Activated naive CD8-positive, alpha-beta T cell treated with anti-CD3 and anti-CD28 coated beads for 36 hours (primary cell): ENCODE results near the gene CORO2A. TPM values are rescaled to one million over a fixed set of nuclear protein-coding genes. Genes with fewer than 3 reads are reported as not detected.

Experiments
- DNase-seq: peaks from one replicate; pipeline ENCODE4 v3.0.0; 2021
- H3K27ac Mint-ChIP-seq: one replicate; pipeline ENCODE4 v1.8.0; 2022; ENCODE audit warnings: mild to moderate bottlenecking, moderate library complexity, mixed read lengths
- H3K27me3 Mint-ChIP-seq: one replicate; pipeline ENCODE4 v1.8.0; 2022; ENCODE audit warnings: mild to moderate bottlenecking, mixed read lengths
- H3K36me3 Mint-ChIP-seq: one replicate; pipeline ENCODE4 v1.8.0; 2021; ENCODE audit warnings: mild to moderate bottlenecking, mixed read lengths
- H3K4me1 Mint-ChIP-seq: one replicate; pipeline ENCODE4 v1.8.0; 2021; ENCODE audit warnings: mixed read lengths
- H3K4me3 Mint-ChIP-seq: one replicate; pipeline ENCODE4 v1.8.0; 2022; ENCODE audit warnings: mild to moderate bottlenecking, moderate library complexity, mixed read lengths
- H3K9me3 Mint-ChIP-seq: one replicate; pipeline ENCODE4 v1.8.0; 2022; ENCODE audit warnings: mixed read lengths
- total RNA-seq, 2 experiments: library from RNA; stranded (reverse); gene quantifications; one replicate each; pipeline ENCODE4 v1.2.3, GENCODE V29; 2021

CORO2A gene
- total RNA-seq, 2 experiments from 2014 or later, result 8.2 TPM

DNA sequence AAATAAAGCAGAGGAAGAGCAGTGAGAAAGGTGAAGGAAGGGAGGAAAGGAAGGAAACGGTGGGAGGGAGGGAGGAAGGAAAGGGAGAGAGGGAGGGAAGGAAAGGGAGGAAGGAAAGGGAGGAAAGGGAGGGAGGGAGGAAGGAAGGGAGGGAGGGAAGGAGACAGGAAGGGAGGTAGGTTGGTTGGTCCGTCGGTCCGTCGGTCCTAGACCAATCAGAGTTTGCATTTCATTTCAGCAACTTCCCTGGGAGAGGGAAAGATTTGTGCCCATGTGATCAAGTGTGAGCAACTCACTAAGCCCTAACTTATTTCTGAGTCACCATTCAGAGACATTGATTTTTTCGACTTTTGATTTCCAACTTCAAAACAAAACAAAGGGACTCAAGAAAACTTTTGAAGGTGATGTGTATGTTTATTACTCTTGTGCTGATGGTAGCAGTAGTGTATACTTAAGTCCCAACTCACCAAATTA is 117.1 kb downstream of the CORO2A start:
- peaks cover 13% of the 10 kb centered on the region for H3K36me3 Mint-ChIP-seq

DNA sequence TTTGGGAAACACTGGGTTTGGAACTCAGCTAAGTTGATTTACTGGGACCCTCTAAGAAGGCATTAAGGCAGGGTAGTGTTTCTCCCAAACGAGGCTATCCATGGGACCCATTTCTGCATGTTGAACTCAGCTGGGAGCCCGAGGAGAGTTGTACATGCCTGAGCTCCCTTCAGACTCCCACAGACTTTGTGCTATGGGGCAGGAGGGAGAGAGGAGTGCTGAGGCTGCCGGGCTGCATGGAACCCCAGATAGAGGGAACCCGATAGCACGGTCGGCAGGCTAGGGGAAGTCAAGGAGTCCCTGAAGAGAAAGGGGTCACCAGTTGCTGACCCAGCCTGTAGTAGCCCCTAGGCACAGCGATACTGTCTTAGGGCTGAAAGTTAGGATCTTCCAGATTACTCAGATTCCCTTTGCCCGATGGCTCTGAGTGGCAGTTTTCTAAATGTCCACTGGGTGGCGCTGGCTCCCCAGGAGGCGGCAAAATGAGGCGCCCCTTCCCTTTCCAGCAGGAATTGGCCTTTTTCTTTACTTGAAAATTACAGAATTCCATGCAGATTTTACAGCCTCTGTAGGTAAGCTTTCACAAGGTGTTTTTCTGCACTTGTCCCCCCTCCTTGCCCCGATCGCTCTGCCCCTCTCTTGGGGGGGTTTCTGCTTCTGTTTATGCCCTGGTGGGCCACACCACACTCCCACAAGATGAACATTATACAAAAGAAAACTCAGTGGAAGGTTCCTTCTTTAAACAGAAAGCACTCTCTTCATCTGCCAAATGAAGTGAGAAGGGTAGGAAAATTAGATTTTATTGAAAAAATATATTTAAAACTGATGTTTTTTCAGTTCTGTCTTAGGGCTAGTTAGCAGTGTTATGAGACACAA is 118.1 kb downstream of the CORO2A start:
- Mint-ChIP-seq H3K36me3 (peaks cover 12% of the 10 kb centered on the region), H3K27me3 (no peaks in the 10 kb centered on the region), H3K9me3 (no peaks in the 10 kb centered on the region), H3K27ac (peak overlapping the region; percentile 83), H3K4me3 (no peak overlapping the region), H3K4me1 (peaks cover 29% of the 10 kb centered on the region)
- peak; percentile 55 for DNase-seq

More for the DNA sequence above, 117.1 kb downstream of the CORO2A start:
- peaks cover 29% of the 10 kb centered on the region for H3K4me1 Mint-ChIP-seq
- DNase-seq, result no peak
- H3K9me3 Mint-ChIP-seq, result no peaks in the 10 kb centered on the region
- H3K27ac Mint-ChIP-seq, result peak overlapping the region; percentile 83
- H3K4me3 Mint-ChIP-seq, result peak overlapping the region; percentile 33
- no peaks in the 10 kb centered on the region for H3K27me3 Mint-ChIP-seq

DNA sequence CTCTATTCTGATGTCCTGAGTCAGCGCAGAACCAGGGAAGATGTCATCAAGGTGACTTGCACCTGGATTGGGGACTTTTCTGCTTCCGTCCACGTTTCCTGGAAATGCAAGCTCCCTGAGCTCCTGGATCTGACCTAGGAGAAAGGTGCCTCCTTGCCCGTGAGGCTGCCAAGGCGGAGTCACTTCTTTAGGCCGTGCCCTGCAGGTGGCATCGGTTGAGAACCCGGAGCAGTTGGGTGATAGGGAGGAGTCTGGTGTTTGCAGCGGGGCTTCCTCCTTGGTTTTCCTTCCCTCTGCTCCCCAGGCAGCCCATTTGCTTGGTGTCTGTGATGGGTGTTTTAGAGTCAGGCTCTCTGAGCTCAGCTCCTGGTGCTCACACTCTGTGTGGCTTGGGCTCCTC is 120.7 kb downstream of the CORO2A start:
- no peak overlapping the region for H3K27ac Mint-ChIP-seq
- no peak for DNase-seq
- H3K9me3 Mint-ChIP-seq, result no peaks in the 10 kb centered on the region
- no peak overlapping the region for H3K4me3 Mint-ChIP-seq
- H3K27me3 Mint-ChIP-seq, result no peaks in the 10 kb centered on the region
- peaks cover 9% of the 10 kb centered on the region for H3K36me3 Mint-ChIP-seq
- peaks cover 29% of the 10 kb centered on the region for H3K4me1 Mint-ChIP-seq

Other genes with a start within 250 kb of the CORO2A start
- 100 to 1,000 TPM; 397 to 405 TPM for gene ANP32B, start 209.3 kb downstream of the CORO2A start, total RNA-seq
- 10 to 100 TPM; 46.1 to 47.4 TPM for gene NANS, start 135.9 kb downstream of the CORO2A start, total RNA-seq
- gene TRIM14, start 73.4 kb downstream of the CORO2A start, total RNA-seq, result 10 to 100 TPM; 45.2 to 47.4 TPM
- 1 to 10 TPM; 1.8 to 2.2 TPM for gene TBC1D2, start 63.0 kb upstream of the CORO2A start, total RNA-seq